PC-3 (cell line): ENCODE results near the gene ASB13. TPM values are rescaled to one million over a fixed set of nuclear protein-coding genes. Genes with fewer than 3 reads are reported as not detected.

Source experiments
- ATAC-seq: fragments of 200-7000 bp; cut with Tn5 transposase; 2 replicates; pipeline ENCODE4 v1.9.1; 2020; ENCODE audit warnings: mild to moderate bottlenecking, moderate library complexity
- BruUV-seq: library from RNA; stranded (reverse); fragments of 400-500 nt; replicated peaks from 2 replicates; lab custom pipeline; 2021; lab: Mats Ljungman, UMichigan
- CTCF ChIA-PET: fragments of 300-600 bp; sonication (Branson Sonifier 250); formaldehyde crosslinking; loops from one replicate; lab custom pipeline; 2022; ENCODE audit warnings: antibody characterized with exemption; lab: Charles Lee
- POLR2A ChIA-PET: fragments of 300-600 bp; sonication (Branson Sonifier 250); formaldehyde crosslinking; loops from one replicate; lab custom pipeline; 2022; ENCODE audit warnings: antibody characterized with exemption; ENCODE audit not compliant: unreplicated experiment; lab: Charles Lee
- DNase-seq: peaks from one replicate; pipeline ENCODE4 v3.0.0-alpha.2; 2015
- H2AFZ ChIP-seq: fragments of 300-600 bp; sonication (generic); 2 replicates; pipeline ENCODE4 v1.6.0; 2016; ENCODE audit warnings: antibody characterized with exemption, low read length
- H3F3A ChIP-seq: fragments of 300-600 bp; sonication (generic); one replicate; pipeline ENCODE4 v1.6.0; 2017; ENCODE audit warnings: antibody characterized with exemption, low read length, control low read depth, mild to moderate bottlenecking; ENCODE audit not compliant: unreplicated experiment
- H3K27ac ChIP-seq: fragments of 300-600 bp; sonication (generic); 2 replicates; pipeline ENCODE4 v1.5.1; 2016; ENCODE audit warnings: mild to moderate bottlenecking, low read length
- H3K27me3 ChIP-seq: fragments of 300-600 bp; sonication (generic); 2 replicates; pipeline ENCODE4 v1.6.1; 2016; ENCODE audit warnings: low read length, mixed read lengths
- H3K36me3 ChIP-seq: fragments of 300-600 bp; sonication (generic); 2 replicates; pipeline ENCODE4 v1.6.1; 2016; ENCODE audit warnings: low read depth, mixed run types, low read length, mixed read lengths
- H3K4me1 ChIP-seq: fragments of 300-600 bp; sonication (generic); 2 replicates; pipeline ENCODE4 v1.5.1; 2016; ENCODE audit warnings: low read length; ENCODE audit not compliant: insufficient read depth
- H3K4me2 ChIP-seq: fragments of 300-600 bp; sonication (generic); 2 replicates; pipeline ENCODE4 v1.6.0; 2016; ENCODE audit warnings: low read length
- H3K4me3 ChIP-seq: fragments of 300-600 bp; sonication (generic); 2 replicates; pipeline ENCODE4 v1.5.1; 2016; ENCODE audit warnings: mild to moderate bottlenecking, low read length, mixed read lengths
- H3K79me2 ChIP-seq: fragments of 300-600 bp; sonication (generic); 2 replicates; pipeline ENCODE4 v1.6.1; 2017; ENCODE audit warnings: low read length, mixed read lengths
- H3K9ac ChIP-seq: fragments of 300-600 bp; sonication (generic); 2 replicates; pipeline ENCODE4 v1.6.0; 2016; ENCODE audit warnings: mild to moderate bottlenecking, low read length
- H3K9me2 ChIP-seq: fragments of 300-600 bp; sonication (generic); replicated peaks from 2 replicates; pipeline ENCODE4 v1.6.1; 2016; ENCODE audit warnings: mixed run types, low read length, mixed read lengths
- H3K9me3 ChIP-seq: fragments of 300-600 bp; sonication (generic); 2 replicates; pipeline ENCODE4 v1.6.1; 2016; ENCODE audit warnings: low read length, mixed read lengths
- H4K20me1 ChIP-seq: fragments of 300-600 bp; sonication (generic); 2 replicates; pipeline ENCODE4 v1.6.1; 2016; ENCODE audit warnings: low read length, mixed read lengths
- CTCF ChIP-seq: fragments of 300-600 bp; sonication (generic); conservative IDR thresholded peaks from 2 replicates; pipeline ENCODE4 v1.5.1; 2017; ENCODE audit warnings: antibody characterized with exemption, low read depth, mild to moderate bottlenecking, low read length
- EZH2 ChIP-seq: fragments of 300-600 bp; sonication (generic); IDR thresholded peaks from one replicate; pipeline ENCODE4 v1.6.1; 2017; ENCODE audit warnings: antibody characterized with exemption, mild to moderate bottlenecking, low read length; ENCODE audit not compliant: unreplicated experiment
- EZH2phosphoT487 ChIP-seq: fragments of 300-600 bp; sonication (generic); IDR thresholded peaks from 2 replicates; pipeline ENCODE4 v1.6.1; 2018; ENCODE audit warnings: mild to moderate bottlenecking, antibody characterized with exemption, low read length, borderline replicate concordance
- intact Hi-C: fragments of 100-400 bp; cut with micrococcal nuclease; formaldehyde crosslinking; loops from 2 replicates; pipeline ENCODE4 v1.9.0; 2023
- total RNA-seq: library from RNA; depleted of rRNA; stranded (reverse); fragments of >200 nt; gene quantifications from 2 replicates; pipeline ENCODE4 v1.2.3, GENCODE V29; 2014

The ASB13 gene
- total RNA-seq, 1 experiment from 2014 or later, result 6.6 TPM

DNA sequence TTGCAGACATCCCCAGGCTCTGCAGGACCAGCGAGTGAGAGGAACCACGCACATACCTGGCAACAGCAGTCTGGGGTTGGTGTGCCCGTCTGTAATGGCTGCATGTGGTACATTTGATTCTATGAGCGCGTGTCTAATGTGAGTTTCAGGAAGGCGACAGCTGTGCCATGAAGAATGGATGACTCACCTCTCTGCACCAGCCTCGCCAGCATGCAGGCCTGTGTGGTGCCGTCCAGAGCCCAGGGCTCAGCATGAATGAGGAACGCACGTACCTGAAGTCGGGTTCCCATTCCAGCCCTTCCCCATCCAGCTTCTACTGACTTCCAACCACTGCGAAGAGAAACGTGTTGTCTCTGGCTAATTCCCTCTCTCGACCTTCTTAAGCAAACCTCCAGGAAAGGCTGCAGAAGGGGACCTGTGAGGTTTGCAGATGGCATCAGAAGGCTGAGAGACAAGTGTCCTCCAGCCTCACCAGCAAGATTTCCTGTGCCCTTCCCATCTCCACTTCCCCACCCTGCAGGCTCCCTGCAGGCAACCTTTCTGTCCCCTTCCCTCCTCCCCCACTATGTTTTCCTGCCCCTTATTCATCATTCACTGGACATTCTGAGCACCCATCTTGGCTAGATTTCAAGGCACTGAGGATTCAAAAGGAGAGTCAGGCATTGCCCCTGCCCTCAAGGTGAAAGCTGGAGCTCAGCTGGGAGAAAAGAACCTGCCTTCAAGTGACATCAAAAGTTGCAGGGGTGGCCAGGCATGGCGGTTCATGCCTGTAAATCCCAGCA is 54.3 kb downstream of the ASB13 start:
- Histone ChIP-seq H3K36me3 (no peaks in the 10 kb centered on the region), H3F3A (peaks cover 3% of the 10 kb centered on the region), H3K9me2 (no peaks in the 10 kb centered on the region), H3K27ac (peak overlapping the region; percentile 100), H4K20me1 (no peaks in the 10 kb centered on the region), H3K9me3 (no peaks in the 10 kb centered on the region), H3K4me1 (peaks cover 71% of the 10 kb centered on the region), H3K79me2 (peaks cover 20% of the 10 kb centered on the region), H3K4me2 (peak overlapping the region; percentile 58), H2AFZ (no peak overlapping the region), H3K27me3 (no peaks in the 10 kb centered on the region), H3K4me3 (no peak overlapping the region), H3K9ac (peak overlapping the region; percentile 67)
- ChIA-PET CTCF (no interaction called here), POLR2A (interaction anchor here (1.5 kb wide), 1 partner anchor 64 kb away, joined by 5 read pairs; no protein-coding TSS in a partner anchor)
- ATAC-seq (peak; percentile 15), DNase-seq (peak; percentile 66)
- intact Hi-C loops, result loop anchor here (2.0 to 5.0 kb wide), 2 partner anchors 15 to 165 kb away; no protein-coding TSS in a partner anchor
- no peak for TF ChIP-seq EZH2
- no peak for TF ChIP-seq CTCF
- no peak for TF ChIP-seq EZH2phosphoT487
- no TSS peak for BruUV-seq

DNA sequence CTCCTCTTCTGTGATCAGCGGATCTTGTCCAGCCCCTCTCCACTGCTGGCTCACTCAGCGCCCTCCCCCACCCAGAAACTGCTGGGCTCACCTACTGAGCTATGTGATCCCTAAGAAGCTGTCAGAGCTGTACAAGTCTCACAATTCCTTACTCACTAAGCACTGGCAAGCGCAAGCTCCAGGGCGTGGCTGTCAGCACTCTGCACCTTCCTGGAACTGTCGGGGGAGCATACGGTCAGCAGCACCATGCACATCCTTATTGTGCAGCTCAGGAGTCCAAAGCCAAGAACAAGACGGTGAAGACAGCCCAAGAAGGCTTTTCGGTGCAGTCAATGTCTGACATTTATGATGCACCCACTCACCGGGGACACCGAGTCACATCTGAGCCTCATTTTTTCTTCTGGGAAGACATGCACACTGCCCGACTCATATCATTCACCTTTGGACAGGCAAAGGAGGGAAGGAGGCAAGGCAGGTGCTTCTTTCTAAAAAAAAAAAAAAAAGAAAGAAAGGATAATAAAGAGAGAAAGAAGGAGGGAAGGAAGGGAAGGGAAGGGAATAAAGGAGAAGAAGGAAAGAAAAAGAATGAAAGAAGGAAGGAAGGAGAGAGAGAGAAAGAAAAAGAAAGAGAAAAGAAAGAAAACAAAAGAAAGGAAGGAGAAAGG is 56.3 kb downstream of the ASB13 start:
- H3K79me2 ChIP-seq, result peaks cover 20% of the 10 kb centered on the region
- no peaks in the 10 kb centered on the region for H3K9me2 ChIP-seq
- DNase-seq (peak; percentile 75), ATAC-seq (peak; percentile 77)
- peaks cover 3% of the 10 kb centered on the region for H3F3A ChIP-seq
- H3K4me1 ChIP-seq, result peaks cover 63% of the 10 kb centered on the region
- H3K27me3 ChIP-seq, result no peaks in the 10 kb centered on the region
- peak overlapping the region; percentile 64 for H3K4me3 ChIP-seq
- POLR2A ChIA-PET, result interaction anchor here (0.6 to 1.1 kb wide), 12 partner anchors 14 to 1848 kb away, joined by 3 to 12 read pairs (median 4); partner anchors contain the start of genes ANKRD16 and FBH1
- no peaks in the 10 kb centered on the region for H3K9me3 ChIP-seq
- H4K20me1 ChIP-seq, result no peaks in the 10 kb centered on the region
- TF ChIP-seq EZH2phosphoT487, result no peak
- TF ChIP-seq CTCF, result no peak
- no peak for TF ChIP-seq EZH2
- TSS peak; percentile 73 for BruUV-seq
- H3K27ac ChIP-seq, result peak overlapping the region; percentile 100
- H2AFZ ChIP-seq, result no peak overlapping the region
- intact Hi-C loops, result loop anchor here (1.0 to 5.0 kb wide), 3 partner anchors 13 to 163 kb away; no protein-coding TSS in a partner anchor
- CTCF ChIA-PET, result interaction anchor here (0.6 to 0.7 kb wide), 2 partner anchors 15 to 142 kb away, joined by 3 to 4 read pairs; no protein-coding TSS in a partner anchor
- H3K4me2 ChIP-seq, result peak overlapping the region; percentile 86
- H3K9ac ChIP-seq, result peak overlapping the region; percentile 97
- H3K36me3 ChIP-seq, result no peaks in the 10 kb centered on the region
